Parathyroid adenoma (tissue), 2 donors: Measurements from ENCODE around the gene BORCS5.

Experiments
- H2AFZ ChIP-seq: fragments of 300-600 bp; sonication (generic); one replicate; pipeline ENCODE4 v1.7.0; 2017; ENCODE audit warnings: antibody characterized with exemption, mild to moderate bottlenecking
- H3K27ac ChIP-seq: fragments of 300-600 bp; sonication (generic); one replicate; pipeline ENCODE4 v1.7.0; 2017
- H3K27me3 ChIP-seq: fragments of 300-600 bp; sonication (generic); one replicate; pipeline ENCODE4 v1.7.0; 2017; ENCODE audit warnings: low read length; ENCODE audit not compliant: control insufficient read depth, insufficient read depth
- H3K36me3 ChIP-seq: fragments of 300-600 bp; sonication (generic); one replicate; pipeline ENCODE4 v1.7.0; 2017; ENCODE audit warnings: low read length; ENCODE audit not compliant: control insufficient read depth, insufficient read depth
- H3K4me1 ChIP-seq: fragments of 300-600 bp; sonication (generic); one replicate; pipeline ENCODE4 v1.7.0; 2017; ENCODE audit warnings: control low read depth
- H3K4me2 ChIP-seq: fragments of 300-600 bp; sonication (generic); one replicate; pipeline ENCODE4 v1.7.0; 2017; ENCODE audit warnings: low read length
- H3K4me3 ChIP-seq: fragments of 300-600 bp; sonication (generic); one replicate; pipeline ENCODE4 v1.7.0; 2017; ENCODE audit warnings: low read depth, low read length
- H3K79me2 ChIP-seq: fragments of 300-600 bp; sonication (generic); one replicate; pipeline ENCODE4 v1.7.0; 2017; ENCODE audit warnings: control low read depth
- H3K9ac ChIP-seq: fragments of 300-600 bp; sonication (generic); one replicate; pipeline ENCODE4 v1.7.0; 2017; ENCODE audit warnings: mild to moderate bottlenecking
- H3K9me3 ChIP-seq: fragments of 300-600 bp; sonication (generic); one replicate; pipeline ENCODE4 v1.7.0; 2017; ENCODE audit warnings: low read length; ENCODE audit not compliant: control insufficient read depth
- CTCF ChIP-seq: fragments of 300-600 bp; sonication (generic); IDR thresholded peaks from one replicate; pipeline ENCODE4 v1.7.0; 2017; ENCODE audit warnings: antibody characterized with exemption, mild to moderate bottlenecking
- donor health status: primary hyperparathyroidism.

Gene BORCS5

DNA sequence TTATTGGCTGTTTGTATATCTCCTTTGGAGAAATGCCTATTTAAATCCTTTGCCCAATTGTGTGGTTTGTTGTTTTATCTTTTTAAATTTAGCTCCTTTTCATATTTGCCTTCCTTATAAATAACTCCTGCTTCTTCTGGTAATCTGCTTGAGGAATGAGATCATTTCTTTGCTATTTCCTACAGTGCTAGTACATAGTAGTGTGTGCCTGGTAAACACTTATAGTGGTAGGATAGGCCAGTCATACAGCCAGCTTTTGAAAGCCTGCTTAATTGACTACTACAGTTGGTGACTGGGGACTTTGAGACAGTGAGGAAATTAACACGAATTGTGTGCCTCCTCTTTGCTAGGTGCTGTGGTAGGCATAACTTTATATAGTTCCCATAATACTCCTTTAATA is 68.7 kb downstream of the BORCS5 start:
- no peak for TF ChIP-seq CTCF

GRCh38 chr12:12427568-12427967 is 70.7 kb downstream of the BORCS5 start:
- Histone ChIP-seq H3K79me2 (peaks cover 16% of the 10 kb centered on the region), H3K36me3 (no peaks in the 10 kb centered on the region), H3K27me3 (no peaks in the 10 kb centered on the region), H3K9me3 (no peaks in the 10 kb centered on the region), H2AFZ (no peak overlapping the region), H3K9ac (no peak overlapping the region), H3K4me1 (no peaks in the 10 kb centered on the region), H3K27ac (no peak overlapping the region), H3K4me2 (no peak overlapping the region), H3K4me3 (no peak overlapping the region)
- TF ChIP-seq CTCF: no peak

More for the DNA sequence above, 68.7 kb downstream of the BORCS5 start:
- H3K4me1 ChIP-seq: no peaks in the 10 kb centered on the region
- no peak overlapping the region for H3K9ac ChIP-seq
- no peak overlapping the region for H3K4me3 ChIP-seq
- H3K9me3 ChIP-seq: no peaks in the 10 kb centered on the region
- no peak overlapping the region for H2AFZ ChIP-seq
- H3K4me2 ChIP-seq: no peak overlapping the region
- no peaks in the 10 kb centered on the region for H3K36me3 ChIP-seq
- H3K79me2 ChIP-seq: peaks cover 16% of the 10 kb centered on the region
- H3K27ac ChIP-seq: no peak overlapping the region
- no peaks in the 10 kb centered on the region for H3K27me3 ChIP-seq

DNA sequence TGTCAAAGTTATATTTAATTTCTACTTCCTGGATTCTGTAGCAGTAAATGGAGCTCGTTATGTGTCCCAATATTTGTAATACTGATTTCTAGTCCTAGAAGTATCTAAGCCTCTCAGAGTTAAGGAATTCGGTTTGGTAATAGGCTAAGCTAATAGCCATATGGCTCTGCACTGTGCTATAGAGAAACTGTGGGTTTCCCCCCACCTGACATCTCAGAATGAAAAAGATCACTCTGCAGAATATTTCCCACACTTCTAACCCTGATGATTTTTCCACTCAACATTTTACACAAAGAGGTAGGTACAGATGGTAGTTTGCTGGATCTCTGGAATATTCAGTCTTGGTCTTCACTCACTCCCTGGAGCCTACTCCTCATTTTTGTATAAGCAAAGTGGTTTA is 71.2 kb downstream of the BORCS5 start:
- no peaks in the 10 kb centered on the region for H3K27me3 ChIP-seq
- no peak overlapping the region for H3K4me2 ChIP-seq
- peaks cover 16% of the 10 kb centered on the region for H3K79me2 ChIP-seq
- no peak overlapping the region for H3K9ac ChIP-seq
- no peak overlapping the region for H3K27ac ChIP-seq
- no peak overlapping the region for H2AFZ ChIP-seq
- no peak for TF ChIP-seq CTCF
- H3K4me1 ChIP-seq: no peaks in the 10 kb centered on the region
- no peak overlapping the region for H3K4me3 ChIP-seq
- no peaks in the 10 kb centered on the region for H3K9me3 ChIP-seq
- no peaks in the 10 kb centered on the region for H3K36me3 ChIP-seq

DNA sequence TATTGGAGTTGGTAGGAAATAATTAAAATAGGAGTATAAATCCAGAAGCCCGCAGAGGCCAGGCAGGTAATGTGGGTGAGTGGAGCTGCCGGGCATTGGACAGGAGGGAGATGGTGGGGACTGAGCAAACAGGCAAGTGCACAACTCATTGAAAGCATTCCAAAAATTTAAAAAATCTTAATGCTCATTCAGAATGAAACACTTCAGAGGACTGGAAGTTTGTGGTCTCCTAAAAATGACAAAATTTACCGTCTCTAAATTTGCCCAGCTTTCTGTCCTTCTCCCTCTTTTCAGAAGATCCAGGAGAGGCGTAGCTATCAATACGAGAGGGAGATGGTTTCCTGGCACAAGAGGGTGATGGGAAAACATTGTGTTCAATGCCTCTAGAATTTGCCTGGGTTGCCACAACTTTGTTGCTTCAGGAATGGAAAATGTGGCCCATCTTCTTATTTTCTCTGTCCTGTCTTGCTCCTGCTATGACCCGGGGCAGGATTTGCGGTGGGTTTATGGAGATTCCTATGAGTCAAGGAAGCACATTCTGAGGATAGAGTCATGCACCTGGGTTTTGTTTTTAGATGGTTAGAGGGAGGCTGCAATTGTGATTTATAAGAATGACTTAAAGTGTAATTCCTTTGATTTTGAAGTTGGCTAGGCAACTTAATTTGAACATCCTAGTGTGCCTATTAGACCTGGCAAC is 72.2 kb downstream of the BORCS5 start:
- Histone ChIP-seq H3K9ac (no peak overlapping the region), H3K4me3 (no peak overlapping the region), H3K36me3 (no peaks in the 10 kb centered on the region), H3K79me2 (peaks cover 13% of the 10 kb centered on the region), H3K4me2 (no peak overlapping the region), H3K9me3 (no peaks in the 10 kb centered on the region), H2AFZ (no peak overlapping the region), H3K27ac (no peak overlapping the region), H3K27me3 (no peaks in the 10 kb centered on the region), H3K4me1 (no peaks in the 10 kb centered on the region)
- no peak for TF ChIP-seq CTCF

DNA sequence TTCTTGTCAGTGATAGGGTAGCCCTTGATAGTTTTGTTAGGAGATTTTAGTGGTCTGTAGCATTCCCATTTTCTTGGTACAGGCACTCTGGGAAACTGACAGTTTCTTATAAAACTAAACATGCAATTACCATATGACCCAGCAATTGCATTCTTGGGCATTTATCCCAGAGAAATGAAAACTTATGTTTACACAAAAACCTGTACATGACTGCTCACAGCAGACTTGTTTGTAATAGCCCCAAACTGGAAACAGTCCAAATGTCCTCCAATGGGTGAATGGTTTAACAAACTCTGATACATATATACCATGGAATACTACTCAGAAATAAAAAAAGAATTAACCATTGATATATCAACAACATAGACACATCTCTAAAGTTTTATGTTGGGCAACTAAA is 75.5 kb downstream of the BORCS5 start:
- Histone ChIP-seq H3K79me2 (peaks cover 6% of the 10 kb centered on the region), H3K9me3 (no peaks in the 10 kb centered on the region), H3K36me3 (no peaks in the 10 kb centered on the region), H3K4me1 (no peaks in the 10 kb centered on the region), H2AFZ (no peak overlapping the region), H3K4me3 (no peak overlapping the region), H3K4me2 (no peak overlapping the region), H3K27me3 (no peaks in the 10 kb centered on the region), H3K27ac (no peak overlapping the region), H3K9ac (no peak overlapping the region)
- no peak for TF ChIP-seq CTCF
